Mesenchymal stem cell (in vitro differentiated cells and primary cell): ENCODE data around the gene PRR13.
"Not testable (repeated sequence)": the region's sequence is repeated elsewhere in the genome, so short reads cannot be mapped to it uniquely, and the experiment has no call there.

Experiments
- DNase-seq: peaks from one replicate; pipeline ENCODE4 v3.0.0-alpha.2; 2013
- H2AFZ ChIP-seq: one replicate; pipeline ENCODE4 v1.6.1; 2013; ENCODE audit warnings: low read depth, mild to moderate bottlenecking, control low read depth, inconsistent platforms, low read length, moderate library complexity
- H2AK5ac ChIP-seq: 2 replicates; pipeline ENCODE4 v1.6.1; 2013; ENCODE audit warnings: low read length, moderate library complexity, mild to moderate bottlenecking, inconsistent platforms; ENCODE audit not compliant: severe bottlenecking
- H2BK120ac ChIP-seq: one replicate; pipeline ENCODE4 v1.6.1; 2013; ENCODE audit warnings: low read depth, mild to moderate bottlenecking, inconsistent platforms, low read length, moderate library complexity
- H2BK12ac ChIP-seq, 2 experiments: one replicate each; pipeline ENCODE4 v1.6.1; 2013; ENCODE audit warnings: inconsistent platforms in 2 of 2, low read length in 2 of 2, mild to moderate bottlenecking in 2 of 2, moderate library complexity in 2 of 2, control low read depth in 1 of 2
- H2BK15ac ChIP-seq: one replicate; pipeline ENCODE4 v1.6.1; 2013; ENCODE audit warnings: mild to moderate bottlenecking, low read depth, inconsistent platforms; ENCODE audit not compliant: poor library complexity, severe bottlenecking
- H2BK5ac ChIP-seq: 2 replicates; pipeline ENCODE4 v1.6.1; 2013; ENCODE audit warnings: low read depth, mild to moderate bottlenecking, low read length, control low read depth, inconsistent platforms; ENCODE audit not compliant: poor library complexity, severe bottlenecking
- H3K14ac ChIP-seq, 2 experiments: one replicate each; pipeline ENCODE4 v1.6.1; 2013; ENCODE audit warnings: inconsistent platforms in 2 of 2, low read length in 2 of 2, control low read depth in 1 of 2, mild to moderate bottlenecking in 1 of 2, moderate library complexity in 1 of 2
- H3K18ac ChIP-seq, 2 experiments: one replicate each; pipeline ENCODE4 v1.6.1; 2013; ENCODE audit warnings: inconsistent platforms in 2 of 2, low read length in 2 of 2, control low read depth in 1 of 2, low read depth in 1 of 2, mild to moderate bottlenecking in 1 of 2
- H3K23ac ChIP-seq, 2 experiments: one replicate each; pipeline ENCODE4 v1.6.1; 2013; ENCODE audit warnings: inconsistent platforms in 2 of 2, low read length in 2 of 2, mild to moderate bottlenecking in 2 of 2, moderate library complexity in 2 of 2, control low read depth in 1 of 2
- H3K27ac ChIP-seq: 2 replicates; pipeline ENCODE4 v1.5.1; 2013; ENCODE audit warnings: mild to moderate bottlenecking, moderate library complexity, low read length, control low read depth, inconsistent platforms; ENCODE audit not compliant: poor library complexity, severe bottlenecking
- H3K27me3 ChIP-seq, 2 experiments: 2 replicates each; pipeline versions ENCODE4 v1.6.1 to v1.7.0; 2013; ENCODE audit warnings: low read length in 2 of 2, mild to moderate bottlenecking in 2 of 2, moderate library complexity in 2 of 2, control low read depth in 1 of 2, inconsistent platforms in 1 of 2; ENCODE audit not compliant: control insufficient read depth in 1 of 2, insufficient read depth in 1 of 2
- H3K36me3 ChIP-seq, 2 experiments: 2 replicates each; pipeline versions ENCODE4 v1.6.1 to v1.7.0; 2013; ENCODE audit warnings: low read length in 2 of 2, control low read depth in 1 of 2, inconsistent platforms in 1 of 2, low read depth in 1 of 2, mild to moderate bottlenecking in 1 of 2; ENCODE audit not compliant: insufficient read depth in 2 of 2, control insufficient read depth in 1 of 2
- H3K4ac ChIP-seq, 2 experiments: one replicate each; pipeline ENCODE4 v1.6.1; 2013; ENCODE audit warnings: inconsistent platforms in 2 of 2, low read length in 2 of 2, mild to moderate bottlenecking in 2 of 2, moderate library complexity in 2 of 2, control low read depth in 1 of 2, low read depth in 1 of 2
- H3K4me1 ChIP-seq: 2 replicates; pipeline ENCODE4 v1.6.1; 2013; ENCODE audit warnings: low read depth, low read length, control low read depth; ENCODE audit not compliant: control insufficient read depth, insufficient read depth
- H3K4me2 ChIP-seq: 2 replicates; pipeline ENCODE4 v1.6.1; 2013; ENCODE audit warnings: low read length, mild to moderate bottlenecking, inconsistent platforms; ENCODE audit not compliant: poor library complexity, severe bottlenecking
- H3K4me3 ChIP-seq, 2 experiments: 2 replicates each; pipeline versions ENCODE4 v1.5.1 to v1.7.0; 2013; ENCODE audit warnings: low read length in 2 of 2, mild to moderate bottlenecking in 2 of 2, control low read depth in 1 of 2, low read depth in 1 of 2; ENCODE audit not compliant: insufficient read depth in 1 of 2
- H3K79me1 ChIP-seq: replicated peaks from 2 replicates; pipeline ENCODE4 v1.6.1; 2013; ENCODE audit warnings: mild to moderate bottlenecking, control low read depth, low read length, inconsistent platforms; ENCODE audit not compliant: poor library complexity, severe bottlenecking
- H3K9ac ChIP-seq: 2 replicates; pipeline ENCODE4 v1.7.0; 2013; ENCODE audit warnings: mild to moderate bottlenecking, low read length, moderate library complexity
- H3K9me3 ChIP-seq: 2 replicates; pipeline ENCODE4 v1.7.0; 2013; ENCODE audit warnings: mild to moderate bottlenecking, low read length; ENCODE audit not compliant: control insufficient read depth
- H4K8ac ChIP-seq: one replicate; pipeline ENCODE4 v1.6.1; 2013; ENCODE audit warnings: inconsistent platforms, mild to moderate bottlenecking, low read length, moderate library complexity
- H4K91ac ChIP-seq: one replicate; pipeline ENCODE4 v1.6.1; 2013; ENCODE audit warnings: mild to moderate bottlenecking, low read length, inconsistent platforms
- WGBS: methylation state at CpG from one replicate; pipeline ENCODE4 v1.1.7; 2013; ENCODE audit warnings: mixed read lengths; 5-methylcytosine and 5-hydroxymethylcytosine counted together

PRR13 gene

GRCh38 chr12:53410951-53411350, 30.6 kb upstream of the PRR13 start:
- WGBS, result 99% methylated on average over 5 of the region's 5 CpGs
- no peak for DNase-seq
- no peak overlapping the region for H2BK120ac ChIP-seq
- no peak overlapping the region for H2AFZ ChIP-seq
- H3K4ac ChIP-seq, result no peak overlapping the region
- H3K27me3 ChIP-seq, result no peaks in the 10 kb centered on the region
- H2BK15ac ChIP-seq, result no peak overlapping the region
- no peak overlapping the region for H2BK12ac ChIP-seq
- H2AK5ac ChIP-seq, result no peak overlapping the region
- no peak overlapping the region for H3K23ac ChIP-seq
- H3K9me3 ChIP-seq, result no peaks in the 10 kb centered on the region
- no peak overlapping the region for H3K4me2 ChIP-seq
- peaks cover 33 to 54% of the 10 kb centered on the region in 2 experiments for H3K36me3 ChIP-seq
- no peak overlapping the region for H3K9ac ChIP-seq
- H3K18ac ChIP-seq, result no peak overlapping the region
- H2BK5ac ChIP-seq, result no peak overlapping the region
- peaks cover 15% of the 10 kb centered on the region for H3K79me1 ChIP-seq
- no peak overlapping the region for H4K91ac ChIP-seq
- no peaks in the 10 kb centered on the region for H3K4me1 ChIP-seq
- no peak overlapping the region for H3K14ac ChIP-seq
- no peak overlapping the region for H4K8ac ChIP-seq
- no peak overlapping the region for H3K27ac ChIP-seq
- no peak overlapping the region for H3K4me3 ChIP-seq

- peak overlapping the region; percentile 58 for H3K9ac ChIP-seq
- no peak overlapping the region for H3K4ac ChIP-seq
- H3K27ac ChIP-seq, result no peak overlapping the region
- no peaks in the 10 kb centered on the region for H3K9me3 ChIP-seq
- H3K4me1 ChIP-seq, result peaks cover 7% of the 10 kb centered on the region
- H2BK120ac ChIP-seq, result no peak overlapping the region
- H3K36me3 ChIP-seq, result peaks cover 23 to 45% of the 10 kb centered on the region in 2 experiments
- H3K18ac ChIP-seq, result no peak overlapping the region
- H2BK15ac ChIP-seq, result no peak overlapping the region
- H2AK5ac ChIP-seq, result no peak overlapping the region
- no peak overlapping the region for H3K23ac ChIP-seq
- 100% methylated on average over 2 of the region's 3 CpGs for WGBS
- no peak for DNase-seq
- H3K14ac ChIP-seq, result no peak overlapping the region
- H4K91ac ChIP-seq, result no peak overlapping the region
- peak overlapping the region in 1 of 2 experiments; percentile 52 for H3K4me3 ChIP-seq
- peaks cover 7% of the 10 kb centered on the region for H3K79me1 ChIP-seq
- H4K8ac ChIP-seq, result no peak overlapping the region
- no peak overlapping the region for H2BK12ac ChIP-seq
- no peak overlapping the region for H3K4me2 ChIP-seq
- H2BK5ac ChIP-seq, result no peak overlapping the region
- no peaks in the 10 kb centered on the region for H3K27me3 ChIP-seq
- no peak overlapping the region for H2AFZ ChIP-seq
Observed at GRCh38 chr12:53413485-53414204, 27.9 kb upstream of the PRR13 start.

GRCh38 chr12:53414756-53415417, 26.6 kb upstream of the PRR13 start:
- Histone ChIP-seq H2BK5ac (no peak overlapping the region), H3K4me2 (no peak overlapping the region), H3K27me3 (no peaks in the 10 kb centered on the region), H3K4ac (no peak overlapping the region), H3K14ac (no peak overlapping the region), H4K91ac (no peak overlapping the region), H2BK120ac (no peak overlapping the region), H3K79me1 (peaks cover 4% of the 10 kb centered on the region), H4K8ac (no peak overlapping the region), H3K36me3 (peaks cover 11 to 33% of the 10 kb centered on the region in 2 experiments), H3K4me3 (no peak overlapping the region), H3K4me1 (peaks cover 7% of the 10 kb centered on the region), H2BK15ac (no peak overlapping the region), H2BK12ac (no peak overlapping the region), H3K23ac (no peak overlapping the region), H2AFZ (no peak overlapping the region), H3K9me3 (no peaks in the 10 kb centered on the region), H2AK5ac (no peak overlapping the region), H3K18ac (no peak overlapping the region), H3K27ac (no peak overlapping the region), H3K9ac (peak overlapping the region; percentile 2)
- 96% methylated on average over 3 of the region's 3 CpGs for WGBS
- DNase-seq, result no peak

GRCh38 chr12:53415752-53416389, 25.7 kb upstream of the PRR13 start:
- H2BK5ac ChIP-seq, H4K8ac ChIP-seq, H3K79me1 ChIP-seq, H2AFZ ChIP-seq, H3K9me3 ChIP-seq, H2BK120ac ChIP-seq, H3K9ac ChIP-seq, H3K4me1 ChIP-seq, H3K14ac ChIP-seq, H3K27ac ChIP-seq, DNase-seq, H3K27me3 ChIP-seq, H2BK15ac ChIP-seq, H4K91ac ChIP-seq, H2BK12ac ChIP-seq, H3K18ac ChIP-seq, H3K4me3 ChIP-seq, H3K23ac ChIP-seq, H3K4me2 ChIP-seq, H2AK5ac ChIP-seq: not testable (repeated sequence)
- Histone ChIP-seq H3K36me3 (peaks cover 7 to 25% of the 10 kb centered on the region in 2 experiments), H3K4ac (peak overlapping the region in 1 of 2 experiments; percentile 46)
- 76% methylated on average over 2 of the region's 2 CpGs for WGBS
